SU-DHL-6 (cell line): ENCODE measurements around the gene DRC3.

Experiments
- H2AFZ ChIP-seq: fragments of 200-600 bp; sonication (generic); 2 replicates; pipeline ENCODE4 v1.6.1; 2014; ENCODE audit warnings: low read depth, mild to moderate bottlenecking, moderate library complexity, mixed read lengths, antibody characterized with exemption, low read length; ENCODE audit not compliant: severe bottlenecking
- H3F3A ChIP-seq: fragments of 200-600 bp; shearing (Covaris generic); 2 replicates; pipeline ENCODE4 v1.6.0; 2016; ENCODE audit warnings: antibody characterized with exemption, mild to moderate bottlenecking; ENCODE audit not compliant: insufficient read depth
- H3K27ac ChIP-seq: fragments of 200-600 bp; sonication (generic); 2 replicates; pipeline ENCODE4 v1.5.1; 2016; ENCODE audit warnings: low read depth, mild to moderate bottlenecking, low read length, moderate library complexity, mixed read lengths
- H3K27me3 ChIP-seq: fragments of 200-600 bp; sonication (generic), shearing (Covaris generic); 2 replicates; pipeline ENCODE4 v1.6.0; 2014; ENCODE audit warnings: mild to moderate bottlenecking, low read length
- H3K36me3 ChIP-seq: fragments of 200-600 bp; sonication (generic); 2 replicates; pipeline ENCODE4 v1.6.1; 2014; ENCODE audit warnings: mild to moderate bottlenecking, low read length, mixed read lengths
- H3K4me2 ChIP-seq: fragments of 300-600, 200-600 bp; shearing (Covaris generic), sonication (generic); 2 replicates; pipeline ENCODE4 v1.6.0; 2014; ENCODE audit warnings: low read length, low read depth, mild to moderate bottlenecking; ENCODE audit not compliant: poor library complexity, severe bottlenecking
- H3K4me3 ChIP-seq: fragments of 200-600 bp; sonication (generic); 2 replicates; pipeline ENCODE4 v1.5.1; 2014; ENCODE audit warnings: antibody characterized with exemption, low read length, mild to moderate bottlenecking, mixed read lengths; ENCODE audit not compliant: insufficient read depth, poor library complexity, severe bottlenecking
- H3K79me2 ChIP-seq: fragments of 200-600 bp; sonication (generic); 2 replicates; pipeline ENCODE4 v1.6.1; 2014; ENCODE audit warnings: mild to moderate bottlenecking, low read length, moderate library complexity; ENCODE audit not compliant: insufficient read depth
- H3K9ac ChIP-seq: fragments of 200-600 bp; sonication (generic); 2 replicates; pipeline ENCODE4 v1.7.0; 2014; ENCODE audit warnings: mild to moderate bottlenecking, low read length
- H3K9me2 ChIP-seq: fragments of 200-600 bp; sonication (generic); replicated peaks from 2 replicates; pipeline ENCODE4 v1.6.1; 2014; ENCODE audit warnings: low read length; ENCODE audit not compliant: insufficient read depth
- H3K9me3 ChIP-seq: fragments of 200-600 bp; sonication (generic); 2 replicates; pipeline ENCODE4 v1.6.1; 2014; ENCODE audit warnings: low read length, mixed read lengths; ENCODE audit not compliant: insufficient read depth
- H4K20me1 ChIP-seq: fragments of 200-600 bp; sonication (generic); 2 replicates; pipeline ENCODE4 v1.6.1; 2014; ENCODE audit warnings: low read depth, mild to moderate bottlenecking, antibody characterized with exemption, low read length, moderate library complexity, mixed read lengths
- CTCF ChIP-seq: fragments of 200-600 bp; sonication (generic); IDR thresholded peaks from one replicate; pipeline ENCODE4 v1.5.1; 2017; ENCODE audit warnings: antibody characterized with exemption, mild to moderate bottlenecking, low read length, moderate library complexity; ENCODE audit not compliant: insufficient read depth, poor library complexity, severe bottlenecking
- EZH2phosphoT487 ChIP-seq: fragments of 200-600 bp; sonication (generic), shearing (Covaris generic); conservative IDR thresholded peaks from 2 replicates; pipeline ENCODE4 v1.6.1; 2018; ENCODE audit warnings: mild to moderate bottlenecking, antibody characterized with exemption, low read length, moderate library complexity, mixed read lengths

DRC3 gene

DNA sequence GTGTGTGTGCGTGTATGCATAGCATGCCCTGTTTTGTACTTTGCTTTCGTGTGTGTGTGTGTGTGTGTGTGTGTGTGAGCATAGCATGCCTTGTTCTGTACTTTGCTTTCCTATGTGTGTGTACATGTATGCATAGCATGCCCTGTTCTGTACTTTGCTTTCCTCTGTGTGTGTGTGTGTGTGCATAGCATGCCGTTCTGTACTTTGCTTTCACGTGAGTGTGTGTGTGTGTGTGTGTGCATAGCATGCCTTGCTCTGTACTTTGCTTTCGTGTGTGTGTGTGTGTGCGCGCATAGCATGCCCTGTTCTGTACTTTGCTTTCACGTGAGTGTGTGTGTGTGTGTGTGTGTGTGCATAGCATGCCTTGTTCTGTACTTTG lies 27.4 kb downstream of the DRC3 start:
- H3K27ac ChIP-seq, result no peak overlapping the region
- H3K79me2 ChIP-seq, result no peaks in the 10 kb centered on the region
- H3F3A ChIP-seq, result no peaks in the 10 kb centered on the region
- H3K4me3 ChIP-seq, result no peak overlapping the region
- no peak overlapping the region for H3K4me2 ChIP-seq
- no peaks in the 10 kb centered on the region for H4K20me1 ChIP-seq
- TF ChIP-seq CTCF (no peak), EZH2phosphoT487 (no peak)
- no peaks in the 10 kb centered on the region for H3K36me3 ChIP-seq
- H3K9me2 ChIP-seq, result no peaks in the 10 kb centered on the region
- no peaks in the 10 kb centered on the region for H3K27me3 ChIP-seq
- no peaks in the 10 kb centered on the region for H3K9me3 ChIP-seq
- no peak overlapping the region for H2AFZ ChIP-seq
- H3K9ac ChIP-seq, result no peak overlapping the region

- Histone ChIP-seq H3F3A (no peaks in the 10 kb centered on the region), H3K9me3 (no peaks in the 10 kb centered on the region), H2AFZ (no peak overlapping the region), H3K4me2 (no peak overlapping the region), H3K9ac (no peak overlapping the region), H3K4me3 (no peak overlapping the region), H3K79me2 (no peaks in the 10 kb centered on the region), H4K20me1 (no peaks in the 10 kb centered on the region), H3K9me2 (no peaks in the 10 kb centered on the region), H3K36me3 (no peaks in the 10 kb centered on the region), H3K27ac (no peak overlapping the region), H3K27me3 (no peaks in the 10 kb centered on the region)
- TF ChIP-seq EZH2phosphoT487 (no peak), CTCF (no peak)
Observed at GRCh38 chr17:18002171-18002570, 29.5 kb downstream of the DRC3 start.

DNA sequence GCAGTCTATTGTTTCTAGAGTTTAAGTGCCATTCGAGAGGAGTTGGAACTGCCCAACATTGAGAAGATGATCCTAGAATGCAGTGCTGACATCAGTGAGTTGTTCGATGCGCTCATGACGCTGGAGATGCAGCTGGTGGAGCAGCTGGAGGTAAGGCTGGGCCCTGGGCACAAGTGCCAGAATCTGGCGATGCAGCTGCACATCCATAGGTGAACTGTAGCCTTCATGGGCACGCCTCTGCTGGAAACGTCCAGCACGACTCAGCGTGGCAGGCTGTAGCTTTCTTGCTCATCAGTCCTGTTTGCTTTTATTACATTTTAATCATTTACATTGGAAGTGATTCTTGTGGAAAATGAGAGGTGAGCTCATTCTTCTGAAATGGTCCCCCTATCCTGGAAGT lies 31.7 kb downstream of the DRC3 start:
- Histone ChIP-seq H3K27ac (no peak overlapping the region), H3K27me3 (no peaks in the 10 kb centered on the region), H3F3A (no peaks in the 10 kb centered on the region), H3K4me3 (no peak overlapping the region), H3K79me2 (no peaks in the 10 kb centered on the region), H3K9me2 (no peaks in the 10 kb centered on the region), H3K36me3 (no peaks in the 10 kb centered on the region), H2AFZ (no peak overlapping the region), H3K9ac (no peak overlapping the region), H3K9me3 (no peaks in the 10 kb centered on the region), H3K4me2 (no peak overlapping the region), H4K20me1 (no peaks in the 10 kb centered on the region)
- TF ChIP-seq CTCF (no peak), EZH2phosphoT487 (no peak)

DNA sequence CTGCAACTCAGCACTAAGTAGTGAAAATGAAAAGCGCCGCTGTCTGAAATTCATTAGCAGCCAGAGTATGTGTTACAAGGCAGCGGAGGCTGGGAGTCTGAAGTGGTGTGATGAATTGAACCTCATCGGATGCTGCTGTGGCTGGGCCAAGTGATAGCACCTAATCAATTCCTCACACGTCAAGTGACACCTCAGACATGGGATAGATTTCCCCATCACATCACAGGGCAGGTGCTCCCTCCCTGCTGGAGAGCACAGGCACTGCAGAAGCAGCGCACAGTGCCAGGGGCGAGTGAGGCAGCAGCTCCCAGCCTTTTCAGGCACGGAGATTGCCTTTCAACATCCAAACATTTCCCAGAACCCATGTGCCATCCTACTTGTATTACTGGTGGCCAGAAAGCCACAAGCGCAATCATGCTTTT lies 32.2 kb downstream of the DRC3 start:
- H3K27me3 ChIP-seq, result no peaks in the 10 kb centered on the region
- H3K4me2 ChIP-seq, result no peak overlapping the region
- TF ChIP-seq CTCF (no peak), EZH2phosphoT487 (no peak)
- no peaks in the 10 kb centered on the region for H3K36me3 ChIP-seq
- H3F3A ChIP-seq, result no peaks in the 10 kb centered on the region
- no peaks in the 10 kb centered on the region for H4K20me1 ChIP-seq
- H3K4me3 ChIP-seq, result no peak overlapping the region
- no peaks in the 10 kb centered on the region for H3K79me2 ChIP-seq
- H3K9me3 ChIP-seq, result no peaks in the 10 kb centered on the region
- H2AFZ ChIP-seq, result no peak overlapping the region
- no peak overlapping the region for H3K9ac ChIP-seq
- H3K9me2 ChIP-seq, result no peaks in the 10 kb centered on the region
- H3K27ac ChIP-seq, result no peak overlapping the region
